GM12801 (cell line): ENCODE measurements around the gene CYB561.

Source experiments
- TF ChIP-seq, protein P1 (sequence below): IDR thresholded peaks from one replicate; pipeline ENCODE4 v1.5.1; 2011; ENCODE audit warnings: control low read depth; ENCODE audit not compliant: insufficient read length; ENCODE audit errors: extremely low read depth

Gene CYB561

GRCh38 chr17:63477480-63478440 lies 31.7 kb upstream of the CYB561 start:
- TF ChIP-seq, protein P1, sequence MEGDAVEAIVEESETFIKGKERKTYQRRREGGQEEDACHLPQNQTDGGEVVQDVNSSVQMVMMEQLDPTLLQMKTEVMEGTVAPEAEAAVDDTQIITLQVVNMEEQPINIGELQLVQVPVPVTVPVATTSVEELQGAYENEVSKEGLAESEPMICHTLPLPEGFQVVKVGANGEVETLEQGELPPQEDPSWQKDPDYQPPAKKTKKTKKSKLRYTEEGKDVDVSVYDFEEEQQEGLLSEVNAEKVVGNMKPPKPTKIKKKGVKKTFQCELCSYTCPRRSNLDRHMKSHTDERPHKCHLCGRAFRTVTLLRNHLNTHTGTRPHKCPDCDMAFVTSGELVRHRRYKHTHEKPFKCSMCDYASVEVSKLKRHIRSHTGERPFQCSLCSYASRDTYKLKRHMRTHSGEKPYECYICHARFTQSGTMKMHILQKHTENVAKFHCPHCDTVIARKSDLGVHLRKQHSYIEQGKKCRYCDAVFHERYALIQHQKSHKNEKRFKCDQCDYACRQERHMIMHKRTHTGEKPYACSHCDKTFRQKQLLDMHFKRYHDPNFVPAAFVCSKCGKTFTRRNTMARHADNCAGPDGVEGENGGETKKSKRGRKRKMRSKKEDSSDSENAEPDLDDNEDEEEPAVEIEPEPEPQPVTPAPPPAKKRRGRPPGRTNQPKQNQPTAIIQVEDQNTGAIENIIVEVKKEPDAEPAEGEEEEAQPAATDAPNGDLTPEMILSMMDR = no peak

DNA sequence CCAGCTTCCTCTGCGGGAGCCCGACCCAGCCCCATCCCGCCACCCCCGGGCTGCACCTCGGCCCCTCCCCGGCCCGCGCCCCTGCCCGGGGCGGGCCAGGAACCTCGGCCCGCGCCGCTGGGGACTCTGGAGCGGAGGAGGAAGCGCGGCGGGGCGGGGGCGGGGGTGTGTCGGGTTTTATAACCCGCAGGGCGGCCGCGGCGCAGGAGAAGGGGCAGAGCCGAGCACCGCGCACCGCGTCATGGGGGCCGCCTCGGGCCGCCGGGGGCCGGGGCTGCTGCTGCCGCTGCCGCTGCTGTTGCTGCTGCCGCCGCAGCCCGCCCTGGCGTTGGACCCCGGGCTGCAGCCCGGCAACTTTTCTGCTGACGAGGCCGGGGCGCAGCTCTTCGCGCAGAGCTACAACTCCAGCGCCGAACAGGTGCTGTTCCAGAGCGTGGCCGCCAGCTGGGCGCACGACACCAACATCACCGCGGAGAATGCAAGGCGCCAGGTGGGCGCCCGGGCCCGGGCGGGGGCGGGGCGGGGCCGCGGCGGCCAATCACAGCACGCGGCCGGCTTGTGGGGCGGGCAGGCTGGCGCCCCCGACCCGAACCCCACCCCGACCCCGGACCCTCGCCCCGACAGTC lies 30.9 kb upstream of the CYB561 start, which contains the start of gene ACE:
TSS of gene ACE (plus strand) at position 208 of the 626 bp plus-strand sequence. CDS start at position 242, 34 bp downstream.
- TF ChIP-seq, protein P1 = no peak

DNA sequence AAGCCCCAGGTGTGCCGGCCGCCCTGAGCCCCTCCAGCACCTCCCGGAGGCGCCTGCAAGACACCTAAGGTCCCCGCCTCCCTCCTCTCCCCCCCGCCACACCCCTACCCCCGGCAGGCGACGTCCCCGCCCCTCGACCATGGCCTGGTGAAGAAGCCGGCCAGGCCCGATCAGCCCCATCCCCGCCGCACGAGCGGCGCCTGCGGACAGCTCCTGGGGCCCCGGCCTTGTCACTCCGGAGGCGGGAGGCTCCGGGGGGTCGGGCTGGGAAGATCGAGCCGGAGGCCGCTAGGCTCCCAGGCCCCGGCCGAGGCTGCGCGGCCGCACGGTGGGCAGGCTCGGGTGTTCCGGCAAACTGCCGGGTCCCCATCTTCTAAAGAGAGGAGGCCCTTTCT lies 30.4 kb upstream of the CYB561 start:
- TF ChIP-seq, protein P1 = no peak

DNA sequence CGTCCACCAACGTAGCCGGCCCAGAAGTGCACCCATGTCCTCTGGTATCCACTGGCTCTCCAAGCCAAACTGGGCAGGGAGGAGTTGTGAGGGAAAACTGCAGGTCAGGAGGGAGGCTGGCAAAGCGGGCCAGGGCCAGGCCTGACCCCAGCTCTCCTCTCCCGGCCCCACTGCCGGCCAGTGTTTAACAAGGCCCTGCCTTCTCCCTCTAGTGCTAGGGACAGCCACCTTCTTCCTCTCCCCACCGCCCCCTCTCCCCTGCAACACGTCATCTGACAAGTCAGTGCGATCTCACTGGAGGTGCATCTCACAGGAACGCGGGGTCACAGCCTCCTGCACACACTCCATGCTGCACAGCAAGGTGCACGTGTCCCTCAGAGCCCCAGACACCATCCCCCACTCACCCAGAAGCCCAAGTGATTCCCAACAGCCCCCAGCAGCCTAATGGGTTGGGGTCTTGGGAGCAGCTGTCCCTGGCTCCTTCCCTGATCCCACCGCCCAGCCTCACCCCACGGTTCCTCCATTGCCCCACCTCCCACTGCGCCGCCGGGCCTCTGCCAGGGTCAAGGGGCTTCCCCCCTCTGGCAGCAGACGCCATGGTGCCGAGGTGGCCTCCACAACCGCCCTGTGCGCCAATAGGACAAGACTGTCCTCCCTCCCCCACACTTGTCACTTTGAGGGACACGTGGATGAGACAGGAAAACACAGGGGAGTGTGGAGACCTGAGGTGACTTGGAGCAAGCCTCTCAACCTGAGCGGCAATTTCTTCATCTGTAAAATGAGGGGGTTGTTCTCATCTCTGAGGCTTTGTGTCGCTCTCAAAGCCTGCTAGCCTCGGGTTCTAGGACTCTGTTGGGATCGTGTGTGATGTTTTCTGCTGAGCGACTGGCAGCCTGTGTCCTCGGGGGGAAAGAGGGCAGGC lies 29.6 kb upstream of the CYB561 start:
- TF ChIP-seq, protein P1 = no peak

DNA sequence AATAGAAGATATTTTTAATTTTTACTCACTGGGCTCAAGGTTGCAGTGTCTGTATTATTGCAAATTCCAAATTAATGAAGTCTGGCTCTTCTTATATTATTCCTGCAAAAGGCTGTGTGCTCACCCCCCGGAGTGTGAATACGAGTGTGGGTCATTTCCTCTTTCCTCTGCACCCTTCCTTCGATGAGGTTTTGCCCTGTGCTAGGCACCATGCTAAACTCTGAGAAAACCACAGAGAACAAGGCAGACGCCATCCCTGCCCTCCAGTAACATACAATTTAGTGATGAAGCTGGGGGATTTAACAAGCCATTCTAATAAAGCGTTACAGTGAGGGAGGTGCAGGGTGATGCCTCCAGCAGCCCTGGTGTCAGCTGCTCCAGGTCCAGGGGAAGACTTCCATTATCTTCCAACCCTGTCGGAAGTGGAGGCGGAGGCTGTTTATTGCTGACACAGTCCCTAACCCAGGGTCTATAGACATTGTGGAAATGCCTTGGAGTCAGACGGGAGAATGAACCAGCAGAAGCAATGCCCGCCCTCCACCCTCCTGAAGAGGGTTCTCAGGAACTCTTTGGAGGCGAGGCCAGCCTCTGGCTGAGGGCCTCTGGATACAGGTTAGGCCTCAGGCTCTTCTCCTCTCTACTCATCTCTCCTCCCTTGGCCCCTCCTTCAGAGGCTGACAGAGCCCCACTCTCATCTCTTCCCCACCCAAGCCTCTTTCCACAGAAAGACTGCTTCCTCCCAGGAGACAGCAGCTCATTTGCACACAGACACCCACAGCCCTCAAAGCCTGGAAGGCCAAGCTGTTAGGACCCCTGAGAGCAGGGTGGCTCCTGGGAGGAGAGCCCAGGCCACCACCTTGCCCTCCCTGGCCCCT lies 28.7 kb upstream of the CYB561 start:
- TF ChIP-seq, protein P1 = no peak

DNA sequence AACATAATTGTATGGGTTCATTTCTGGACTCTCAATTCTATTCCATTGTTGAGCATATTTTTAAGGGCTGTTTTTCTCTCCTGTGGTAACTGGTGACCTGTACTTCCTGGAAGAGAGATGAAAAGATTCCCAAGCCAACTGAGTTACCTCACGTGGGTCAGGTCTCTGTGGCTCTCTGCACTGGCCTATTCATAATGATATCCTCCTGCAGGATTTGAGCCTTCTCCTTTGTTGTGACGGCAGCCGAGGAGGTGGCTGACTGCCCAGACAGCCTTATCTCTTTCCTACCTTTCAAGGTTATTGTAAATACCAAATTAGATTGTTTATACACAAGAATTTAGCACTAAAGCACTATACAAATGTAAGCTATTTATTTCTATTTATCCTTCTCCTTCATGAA lies 28.1 kb upstream of the CYB561 start:
- TF ChIP-seq, protein P1 = no peak
